ENCODE data around the gene MRC1. TPM values are rescaled to one million over a fixed set of nuclear protein-coding genes. Genes with fewer than 3 reads are reported as not detected.

Gene MRC1
- polyA plus RNA-seq, 1 donor (not counting 4 experiments of a cell fraction or from before 2014, with no cell fraction given): 0.01 TPM

DNA sequence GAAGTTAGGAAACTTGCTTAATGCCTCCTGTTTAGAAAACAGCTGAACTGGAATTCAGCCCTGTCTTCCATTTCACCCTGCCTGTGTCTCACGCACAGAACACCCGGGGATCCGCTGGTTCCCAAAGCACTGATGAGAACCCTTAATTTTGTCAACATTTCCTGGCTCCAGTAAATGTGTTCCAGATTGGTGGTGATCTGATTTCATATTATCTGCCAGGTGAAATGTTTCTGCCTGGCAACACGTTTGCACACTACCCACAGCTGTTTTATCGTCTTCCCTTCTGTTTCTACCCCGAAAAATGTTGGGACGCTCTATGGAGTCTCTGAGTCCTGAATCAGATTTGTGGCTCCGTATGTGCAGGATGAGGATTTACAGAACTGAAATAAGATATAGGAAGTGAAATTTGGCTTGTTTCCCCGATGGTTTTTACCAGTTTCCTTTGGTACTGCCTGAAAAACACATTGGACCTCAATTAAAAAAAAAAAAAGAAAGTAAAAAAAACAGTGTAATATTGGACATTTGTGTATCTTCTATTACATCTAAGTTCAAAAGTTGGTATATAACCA, 29.0 kb downstream of the MRC1 start:
- TF ChIP-seq CTCF (optimal IDR thresholded peaks at IDR 0.05 in 1 of 3, IDR thresholded peaks at IDR 0.05 in 1 of 3, conservative IDR thresholded peaks at IDR 0.05 in 1 of 3; ENCODE audit: extremely low read depth in 1 of 3, insufficient read depth in 2 of 3, low read length in 3 of 3): no peak
- no peak for TF ChIP-seq EZH2 (IDR thresholded peaks at IDR 0.05; ENCODE audit: low read length)
- Histone ChIP-seq H3K9me1 (ENCODE audit: control insufficient read depth, extremely low read depth, insufficient read depth, low read length) (no peaks in the 10 kb centered on the region), H3K9me3 (ENCODE audit: control insufficient read depth, low read depth, low read length) (no peaks in the 10 kb centered on the region), H3K27me3 (ENCODE audit: control insufficient read depth, extremely low read depth, insufficient read depth, low read length) (no peaks in the 10 kb centered on the region), H3K36me3 (ENCODE audit: control insufficient read depth in 2 of 2, extremely low read depth in 1 of 2, insufficient read depth in 2 of 2, low read length in 2 of 2) (no peaks in the 10 kb centered on the region), H3K27ac (ENCODE audit: control insufficient read depth, insufficient read depth, low read length) (no peak overlapping the region), H3K4me3 (ENCODE audit: control insufficient read depth in 2 of 3, extremely low read depth in 1 of 3, insufficient read depth in 2 of 3, low read depth in 1 of 3, low read length in 3 of 3) (no peak overlapping the region), H4K20me1 (ENCODE audit: control insufficient read depth, extremely low read depth, insufficient read depth, low read length) (no peaks in the 10 kb centered on the region), H3K4me2 (ENCODE audit: control insufficient read depth, extremely low read depth, insufficient read depth, low read depth, low read length) (no peak overlapping the region), H3K4me1 (ENCODE audit: control insufficient read depth, extremely low read depth, insufficient read depth, low read length) (peaks cover 31% of the 10 kb centered on the region), H2AFZ (ENCODE audit: control insufficient read depth, low read length) (peak overlapping the region; percentile 61), H3K9ac (ENCODE audit: control insufficient read depth, extremely low read depth, insufficient read depth, low read length) (no peak overlapping the region), H3K79me2 (ENCODE audit: control insufficient read depth, insufficient read depth, low read length) (no peaks in the 10 kb centered on the region)
- dilution Hi-C loops (cut with MboI; ENCODE audit: extremely low pct_ligation_motif_present, low sequenced_read_pairs): no loop called here
- DNase-seq (ENCODE audit: low read depth, low spot score) (no peak), FAIRE-seq (no peak)

DNA sequence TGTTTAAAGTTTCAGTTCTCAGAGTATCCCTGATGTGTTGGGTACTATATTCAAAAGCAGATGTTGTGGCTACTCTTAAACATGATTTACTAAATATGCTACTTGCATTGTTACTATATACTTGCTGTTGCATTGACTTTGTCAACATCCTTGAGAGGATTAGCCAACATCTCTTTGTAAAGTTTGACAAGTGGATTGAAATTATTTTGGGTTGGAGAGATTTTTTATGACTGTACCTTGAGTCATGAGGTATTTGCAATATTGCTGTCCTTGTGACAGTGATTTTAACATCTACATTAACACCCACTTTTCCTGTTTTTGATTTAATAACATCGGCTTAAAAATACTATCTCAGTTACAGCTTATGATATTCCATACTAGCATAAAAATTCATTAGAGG, 31.9 kb downstream of the MRC1 start:
- Histone ChIP-seq H3K79me2 (ENCODE audit: control insufficient read depth, insufficient read depth, low read length) (no peaks in the 10 kb centered on the region), H2AFZ (ENCODE audit: control insufficient read depth, low read length) (no peak overlapping the region), H3K27me3 (ENCODE audit: control insufficient read depth, extremely low read depth, insufficient read depth, low read length) (no peaks in the 10 kb centered on the region), H3K27ac (ENCODE audit: control insufficient read depth, insufficient read depth, low read length) (no peak overlapping the region), H3K9ac (ENCODE audit: control insufficient read depth, extremely low read depth, insufficient read depth, low read length) (no peak overlapping the region), H4K20me1 (ENCODE audit: control insufficient read depth, extremely low read depth, insufficient read depth, low read length) (no peaks in the 10 kb centered on the region), H3K9me3 (ENCODE audit: control insufficient read depth, low read depth, low read length) (no peaks in the 10 kb centered on the region), H3K4me2 (ENCODE audit: control insufficient read depth, extremely low read depth, insufficient read depth, low read depth, low read length) (no peak overlapping the region), H3K4me1 (ENCODE audit: control insufficient read depth, extremely low read depth, insufficient read depth, low read length) (peaks cover 9% of the 10 kb centered on the region), H3K4me3 (ENCODE audit: control insufficient read depth in 2 of 3, extremely low read depth in 1 of 3, insufficient read depth in 2 of 3, low read depth in 1 of 3, low read length in 3 of 3) (no peak overlapping the region), H3K9me1 (ENCODE audit: control insufficient read depth, extremely low read depth, insufficient read depth, low read length) (no peaks in the 10 kb centered on the region), H3K36me3 (ENCODE audit: control insufficient read depth in 2 of 2, extremely low read depth in 1 of 2, insufficient read depth in 2 of 2, low read length in 2 of 2) (no peaks in the 10 kb centered on the region)
- FAIRE-seq (no peak), DNase-seq (ENCODE audit: low read depth, low spot score) (no peak)
- TF ChIP-seq EZH2 (IDR thresholded peaks at IDR 0.05; ENCODE audit: low read length) (no peak), CTCF (optimal IDR thresholded peaks at IDR 0.05 in 1 of 3, IDR thresholded peaks at IDR 0.05 in 1 of 3, conservative IDR thresholded peaks at IDR 0.05 in 1 of 3; ENCODE audit: extremely low read depth in 1 of 3, insufficient read depth in 2 of 3, low read length in 3 of 3) (no peak)
- dilution Hi-C loops (cut with MboI; ENCODE audit: extremely low pct_ligation_motif_present, low sequenced_read_pairs): no loop called here
